K562 (cell line): ENCODE data around the gene HOXC12. TPM values are rescaled to one million over a fixed set of nuclear protein-coding genes. Genes with fewer than 3 reads are reported as not detected.

Source experiments
- ATAC-seq: fragments of 200-7000 bp; cut with Tn5 transposase; 3 replicates; pipeline ENCODE4 v1.9.1; 2020; ENCODE audit warnings: moderate library complexity
- BruUV-seq: library from RNA; stranded (reverse); fragments of 400-500 nt; replicated peaks from 2 replicates; lab custom pipeline; 2021; lab: Mats Ljungman, UMichigan
- CTCF ChIA-PET: fragments of 300-600 bp; formaldehyde crosslinking; extraction: SDS; loops from one replicate; lab custom pipeline; 2021; ENCODE audit warnings: low intra/inter-chr PET ratio; lab: Yijun Ruan, JAX
- POLR2A ChIA-PET: fragments of 300-600, 350-650 bp; sonication (Branson Sonifier 250); formaldehyde crosslinking; extraction: SDS; loops from one replicate; lab custom pipeline; 2021; ENCODE audit warnings: antibody characterized with exemption, inconsistent platforms; lab: Yijun Ruan, JAX
- DNase-seq, 4 experiments: peaks; one replicate each; pipeline versions ENCODE4 v3.0.0 to v3.0.0-alpha.2; 2011 to 2018; ENCODE audit warnings: low spot score in 3 of 4, mixed read lengths in 3 of 4; ENCODE audit errors: extremely low read depth in 1 of 4
- FAIRE-seq: peaks from 2 replicates; lab custom pipeline; 2011; peaks lifted over from hg19 to GRCh38; lab: Jason Lieb, UNC
- H2AFZ ChIP-seq: 2 replicates; pipeline ENCODE4 v1.6.0; 2011; ENCODE audit warnings: low read depth, low read length, control low read depth, inconsistent platforms
- H3K27ac ChIP-seq: fragments of 200-600 bp; 3 replicates; pipeline ENCODE4 v1.8.0; 2011; ENCODE audit warnings: low read depth, mild to moderate bottlenecking, control low read depth, inconsistent platforms, low read length, moderate library complexity, mixed read lengths; ENCODE audit errors: extremely low read depth
- H3K27me3 ChIP-seq, 2 experiments: fragments of 300-600 bp in 1 of 2; 2 replicates in 1 of 2; 3 replicates in 1 of 2; pipeline versions ENCODE4 v1.6.0 to v1.8.0; 2011; ENCODE audit warnings: inconsistent platforms in 2 of 2, low read length in 2 of 2, mild to moderate bottlenecking in 1 of 2, mixed read lengths in 1 of 2, moderate library complexity in 1 of 2; ENCODE audit not compliant: control insufficient read depth in 2 of 2, insufficient read depth in 2 of 2
- H3K36me3 ChIP-seq: fragments of 300-600 bp; 3 replicates; pipeline ENCODE4 v1.8.0; 2011; ENCODE audit warnings: mild to moderate bottlenecking, low read length, inconsistent platforms; ENCODE audit not compliant: control insufficient read depth, insufficient read depth
- H3K4me1 ChIP-seq, 2 experiments: fragments of 200-600 bp in 1 of 2; replicated peaks in 1 of 2; 2 replicates in 1 of 2; 3 replicates in 1 of 2; pipeline versions ENCODE4 v1.5.1 to v1.8.0; 2011; ENCODE audit warnings: inconsistent platforms in 2 of 2, low read length in 2 of 2, mild to moderate bottlenecking in 1 of 2, mixed read lengths in 1 of 2, moderate library complexity in 1 of 2; ENCODE audit not compliant: control insufficient read depth in 2 of 2, insufficient read depth in 2 of 2
- H3K4me2 ChIP-seq: 2 replicates; pipeline ENCODE4 v1.6.1; 2011; ENCODE audit warnings: low read length, control low read depth, inconsistent platforms, mixed read lengths; ENCODE audit not compliant: insufficient read depth
- H3K4me3 ChIP-seq: fragments of 200-600 bp; sonication (generic), shearing (Covaris generic); 2 replicates; pipeline ENCODE4 v1.5.1; 2016; ENCODE audit warnings: control low read depth, inconsistent platforms
- H3K79me2 ChIP-seq: fragments of 200-600 bp; 3 replicates; pipeline ENCODE4 v1.8.0; 2011; ENCODE audit warnings: low read length, inconsistent platforms; ENCODE audit not compliant: control insufficient read depth, insufficient read depth
- H3K9ac ChIP-seq, 2 experiments: 2 replicates each; pipeline versions ENCODE4 v1.6.0 to v1.6.1; 2011; ENCODE audit warnings: low read depth in 2 of 2, low read length in 2 of 2, control low read depth in 1 of 2, inconsistent platforms in 1 of 2, mild to moderate bottlenecking in 1 of 2, mixed read lengths in 1 of 2; ENCODE audit not compliant: insufficient read depth in 1 of 2
- H3K9me1 ChIP-seq: one replicate; pipeline ENCODE4 v1.6.0; 2011; ENCODE audit warnings: inconsistent platforms, mild to moderate bottlenecking, low read length, moderate library complexity; ENCODE audit not compliant: control insufficient read depth, insufficient read depth
- H3K9me3 ChIP-seq: replicated peaks from 2 replicates; pipeline ENCODE4 v1.5.1; 2011; ENCODE audit warnings: low read depth, low read length, inconsistent platforms; ENCODE audit not compliant: control insufficient read depth, insufficient read depth
- H4K20me1 ChIP-seq: replicated peaks from 2 replicates; pipeline ENCODE4 v1.6.1; 2011; ENCODE audit warnings: low read length, inconsistent platforms, mixed read lengths; ENCODE audit not compliant: control insufficient read depth, insufficient read depth
- ATF7 ChIP-seq: fragments of 450-650 bp; IDR thresholded peaks from 2 replicates; pipeline ENCODE4 v1.7.1; 2014; ENCODE audit warnings: mild to moderate bottlenecking, moderate library complexity
- ELF4 ChIP-seq: fragments of 450-650 bp; formaldehyde crosslinking; IDR thresholded peaks from 2 replicates; pipeline ENCODE4 v1.4.0; 2022; ENCODE audit warnings: missing genetic modification characterization
- ERF ChIP-seq: fragments of 450-650 bp; formaldehyde crosslinking; IDR thresholded peaks from 2 replicates; pipeline ENCODE4 v1.4.0; 2020; ENCODE audit warnings: mild to moderate bottlenecking, mixed read lengths
- FIP1L1 ChIP-seq: fragments of 200-400 bp; formaldehyde crosslinking; IDR thresholded peaks from 2 replicates; pipeline ENCODE4 v1.6.1; 2018; ENCODE audit warnings: mild to moderate bottlenecking, low read depth, low read length; ENCODE audit not compliant: poor library complexity, severe bottlenecking
- MTA1 ChIP-seq: fragments of 450-650 bp; IDR thresholded peaks from 2 replicates; pipeline ENCODE4 v1.6.1; 2017; ENCODE audit warnings: borderline replicate concordance
- PML ChIP-seq: IDR thresholded peaks from 2 replicates; pipeline ENCODE4 v1.6.1; 2012; ENCODE audit warnings: low read length, inconsistent platforms
- SMARCE1 ChIP-seq: fragments of 450-650 bp; IDR thresholded peaks from 2 replicates; pipeline ENCODE4 v1.7.1; 2016; ENCODE audit warnings: mild to moderate bottlenecking
- SMC3 ChIP-seq: conservative IDR thresholded peaks from 2 replicates; pipeline ENCODE4 v1.6.1; 2011; ENCODE audit warnings: low read depth, low read length, improper control_type of control experiment; ENCODE audit not compliant: insufficient read depth
- ZFP1 ChIP-seq: fragments of 450-650 bp; formaldehyde crosslinking; IDR thresholded peaks from 2 replicates; pipeline ENCODE4 v1.4.0; 2020; ENCODE audit warnings: mild to moderate bottlenecking, mixed read lengths
- ZNF57 ChIP-seq: fragments of 450-650 bp; formaldehyde crosslinking; IDR thresholded peaks from 2 replicates; pipeline ENCODE4 v1.4.0; 2020; ENCODE audit warnings: mild to moderate bottlenecking, moderate library complexity
- WGBS: fragments of 100-300 bp; shearing (Covaris generic); methylation state at CpG from one replicate; pipeline ENCODE4 v1.1.6; 2016; ENCODE audit warnings: low coverage, mixed read lengths; ENCODE audit not compliant: insufficient coverage; ENCODE audit errors: missing lambda C conversion rate; 5-methylcytosine and 5-hydroxymethylcytosine counted together
- in situ Hi-C: fragments of 300-500 bp; cut with MboI; formaldehyde crosslinking; loops from 4 replicates; pipeline ENCODE4 v1.15.0; 2018; ENCODE audit warnings: inconsistent platforms, mixed read lengths
- intact Hi-C: fragments of 100-400 bp; cut with micrococcal nuclease; formaldehyde crosslinking; loops from 2 replicates; pipeline ENCODE4 v1.14.2; 2022
- microRNA counts: library from miRNA; unstranded; fragments of <30 nt; microRNA quantifications from one replicate; lab custom pipeline; 2016
- microRNA-seq: library from miRNA; unstranded; fragments of <30 nt; microRNA quantifications from one replicate; pipeline ENCODE4, GENCODE V29; 2018; ENCODE audit warnings: borderline microRNAs expressed
- polyA plus RNA-seq, 8 experiments: library from polyadenylated mRNA; depleted of rRNA in 4 of 8; stranded (reverse) in 5 of 8; unstranded in 3 of 8; fragments of >200 nt; fragmentation: Nextera tagmentation in 2 of 8; fragmentation: Illumina TruSeq in 1 of 8; extraction: Ambion mirVana in 2 of 8; extraction: Trizol in 1 of 8; gene quantifications; 2 replicates each; pipeline versions ENCODE4 v1.2.1 to v1.2.3, GENCODE V29; 2011 to 2014; ENCODE audit warnings: inconsistent platforms in 1 of 8, missing spikeins in 1 of 8
- small RNA-seq: library from RNA; depleted of rRNA; stranded (forward); fragments of <200 nt; gene quantifications from one replicate; pipeline ENCODE3, GENCODE V24; 2014
- total RNA-seq, 7 experiments: library from RNA; depleted of rRNA in 6 of 7; stranded (reverse); fragments of >200 nt in 6 of 7; fragmentation: Illumina TruSeq in 2 of 7; extraction: Trizol in 2 of 7; gene quantifications; 2 replicates each; pipeline versions ENCODE4 v1.2.1 to v1.2.3, GENCODE V29; 2011 to 2021; ENCODE audit warnings: low replicate concordance in 1 of 7

Gene HOXC12
- total and polyA plus RNA-seq, 9 of the 15 experiments (the other 6 are each of a cell fraction or from before 2014, with no cell fraction given) = 0.04 to 0.36 (median 0.11) TPM; not detected in 1

GRCh38 chr12:54007538-54008259, 53.0 kb downstream of the HOXC12 start (continued):
- no peak for TF ChIP-seq FIP1L1
- TF ChIP-seq, all 486 proteins: peak for 0

DNA sequence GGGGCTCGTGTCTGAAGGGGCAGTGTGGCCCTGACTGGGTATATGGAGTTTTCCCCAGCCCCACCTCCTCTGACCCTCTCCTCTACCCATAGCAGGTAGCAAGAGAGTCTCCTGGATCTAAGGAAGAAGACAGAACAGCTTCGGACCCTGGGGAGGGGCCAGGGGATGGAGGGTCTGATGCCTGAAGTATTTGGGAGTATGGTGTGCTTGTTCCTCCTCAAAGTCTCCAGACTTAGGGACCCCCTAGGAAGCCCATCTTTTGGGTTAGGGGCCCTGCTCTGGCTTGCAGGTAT, 53.5 kb downstream of the HOXC12 start:
- WGBS = 52% methylated on average over 2 of the region's 2 CpGs
- Histone ChIP-seq H4K20me1 (no peaks in the 10 kb centered on the region; the same call in 1 of the 2 replicates), H2AFZ (no peak overlapping the region), H3K4me1 (peaks cover 22 to 38% of the 10 kb centered on the region in 2 experiments), H3K9ac (no peak overlapping the region), H3K9me1 (no peaks in the 10 kb centered on the region), H3K36me3 (no peaks in the 10 kb centered on the region), H3K79me2 (no peaks in the 10 kb centered on the region; the same call in 2 of the 3 replicates), H3K27me3 (no peaks in the 10 kb centered on the region), H3K4me3 (no peak overlapping the region), H3K9me3 (no peaks in the 10 kb centered on the region), H3K27ac (no peak overlapping the region), H3K4me2 (no peak overlapping the region)
- ATAC-seq (no peak), DNase-seq (no peak), FAIRE-seq (no peak)
- TF ChIP-seq PML (no peak), SMARCE1 (no peak), ZFP1 (CRISPR knock-in tag) (no peak), ATF7 (no peak), ELF4 (no peak), MTA1 (no peak), SMC3 (no peak), ZNF57 (no peak), ERF (CRISPR knock-in tag) (no peak)
- no TSS peak for BruUV-seq
- intact Hi-C loops = no loop called here
- POLR2A ChIA-PET = interaction anchor here (0.6 to 1.5 kb wide), 6 partner anchors 9 to 1823 kb away, joined by 3 to 8 read pairs (median 4); no protein-coding TSS in a partner anchor
- CTCF ChIA-PET = interaction anchor here (1.0 kb wide), 1 partner anchor 209 kb away, joined by 3 read pairs; no protein-coding TSS in a partner anchor
- in situ Hi-C loops = no loop called here

MicroRNA genes within 50 kb of the gene (microRNA counts, 767-probe panel; counts per million panel counts)
- microRNA hsa-miR-196a-5p (lab: Ali Mortazavi, UCI) = 3,672 counts per million, percentile 77 among the panel's probes with 10 or more counts

Small RNA genes within 50 kb of the gene (microRNA-seq; reads per million reads assigned to microRNA genes)
- 149 reads per million, percentile 82 among the genes with 10 or more reads in this experiment for gene MIR196A2

Small RNA genes within 50 kb of the gene (small RNA-seq; reads per million reads assigned to genes)
- gene AC012531.3 (not detected), gene AC012531.4 (not detected), gene MIR196A2 (7.5 reads per million, percentile 94 among the genes with 10 or more reads in this experiment), gene RF01905 (not detected), gene RF01906 (not detected)

Other genes with a start within 250 kb of the HOXC12 start
Only the 7 nearest of the 12 such genes appear.
- gene HOXC13, start 16.1 kb upstream of the HOXC12 start, total RNA-seq (2014; rRNA removed) = 0.41 TPM in 1 of 2 replicates, not detected in the other
- 0.04 and 0.10 TPM in 2 replicates for gene HOXC13, start 16.1 kb upstream of the HOXC12 start, total RNA-seq (2014; rRNA removed; fragmentation: Illumina TruSeq; extraction: Trizol)
- gene HOXC13, start 16.1 kb upstream of the HOXC12 start, total RNA-seq (2015; rRNA removed; fragmentation: Illumina TruSeq; extraction: Trizol) = 0.11 and 0.18 TPM in 2 replicates
- gene HOXC13, start 16.1 kb upstream of the HOXC12 start, total RNA-seq (2021) = 0.11 and 0.29 TPM in 2 replicates
- gene HOXC13, start 16.1 kb upstream of the HOXC12 start, polyA plus RNA-seq (2011; rRNA removed) = 0.12 and 0.20 TPM in 2 replicates
- 0.15 and 0.22 TPM in 2 replicates for gene HOXC13, start 16.1 kb upstream of the HOXC12 start, polyA plus RNA-seq (2014; fragmentation: Illumina TruSeq; extraction: Trizol)
- gene HOXC13, start 16.1 kb upstream of the HOXC12 start, polyA plus RNA-seq (2014; fragmentation: Nextera tagmentation; extraction: Ambion mirVana) = under 1 TPM in 1 of 2 experiments, not detected in 1; 0.03 TPM
- gene HOXC13, start 16.1 kb upstream of the HOXC12 start, polyA plus RNA-seq (2014; rRNA removed) = 0.17 and 0.28 TPM in 2 replicates
- not detected in 2 replicates for gene HOXC11, start 18.2 kb downstream of the HOXC12 start, total RNA-seq (2014; rRNA removed)
- not detected in 2 replicates for gene HOXC11, start 18.2 kb downstream of the HOXC12 start, total RNA-seq (2014; rRNA removed; fragmentation: Illumina TruSeq; extraction: Trizol)
- gene HOXC11, start 18.2 kb downstream of the HOXC12 start, total RNA-seq (2015; rRNA removed; fragmentation: Illumina TruSeq; extraction: Trizol) = not detected in 2 replicates
- not detected in 2 replicates for gene HOXC11, start 18.2 kb downstream of the HOXC12 start, total RNA-seq (2021)
- 0.04 TPM in 1 of 2 replicates, not detected in the other for gene HOXC11, start 18.2 kb downstream of the HOXC12 start, polyA plus RNA-seq (2011; rRNA removed)
- not detected in 2 replicates for gene HOXC11, start 18.2 kb downstream of the HOXC12 start, polyA plus RNA-seq (2014; fragmentation: Illumina TruSeq; extraction: Trizol)
- not detected for gene HOXC11, start 18.2 kb downstream of the HOXC12 start, polyA plus RNA-seq (2014; fragmentation: Nextera tagmentation; extraction: Ambion mirVana)
- not detected in 2 replicates for gene HOXC11, start 18.2 kb downstream of the HOXC12 start, polyA plus RNA-seq (2014; rRNA removed)
- gene HOTAIR, start 20.1 kb downstream of the HOXC12 start, total RNA-seq (2014; rRNA removed) = not detected in 2 replicates
- not detected in 2 replicates for gene HOTAIR, start 20.1 kb downstream of the HOXC12 start, total RNA-seq (2014; rRNA removed; fragmentation: Illumina TruSeq; extraction: Trizol)
- not detected in 2 replicates for gene HOTAIR, start 20.1 kb downstream of the HOXC12 start, total RNA-seq (2015; rRNA removed; fragmentation: Illumina TruSeq; extraction: Trizol)
- not detected in 2 replicates for gene HOTAIR, start 20.1 kb downstream of the HOXC12 start, total RNA-seq (2021)
- gene HOTAIR, start 20.1 kb downstream of the HOXC12 start, polyA plus RNA-seq (2011; rRNA removed) = 0.03 and 0.04 TPM in 2 replicates
- gene HOTAIR, start 20.1 kb downstream of the HOXC12 start, polyA plus RNA-seq (2014; fragmentation: Illumina TruSeq; extraction: Trizol) = not detected in 2 replicates
- not detected for gene HOTAIR, start 20.1 kb downstream of the HOXC12 start, polyA plus RNA-seq (2014; fragmentation: Nextera tagmentation; extraction: Ambion mirVana)
- gene HOTAIR, start 20.1 kb downstream of the HOXC12 start, polyA plus RNA-seq (2014; rRNA removed) = 0.15 TPM in 1 of 2 replicates, not detected in the other
- gene HOXC10, start 30.2 kb downstream of the HOXC12 start, total RNA-seq (2014; rRNA removed) = 0.08 and 0.14 TPM in 2 replicates
- not detected in 2 replicates for gene HOXC10, start 30.2 kb downstream of the HOXC12 start, total RNA-seq (2014; rRNA removed; fragmentation: Illumina TruSeq; extraction: Trizol)
- 0.23 TPM in 1 of 2 replicates, not detected in the other for gene HOXC10, start 30.2 kb downstream of the HOXC12 start, total RNA-seq (2015; rRNA removed; fragmentation: Illumina TruSeq; extraction: Trizol)
- 0.35 and 0.69 TPM in 2 replicates for gene HOXC10, start 30.2 kb downstream of the HOXC12 start, total RNA-seq (2021)
- 0.08 and 0.13 TPM in 2 replicates for gene HOXC10, start 30.2 kb downstream of the HOXC12 start, polyA plus RNA-seq (2011; rRNA removed)
- gene HOXC10, start 30.2 kb downstream of the HOXC12 start, polyA plus RNA-seq (2014; fragmentation: Illumina TruSeq; extraction: Trizol) = 0.37 and 0.77 TPM in 2 replicates
- gene HOXC10, start 30.2 kb downstream of the HOXC12 start, polyA plus RNA-seq (2014; fragmentation: Nextera tagmentation; extraction: Ambion mirVana) = under 1 TPM; 0.25 to 0.42 TPM
- 0.63 and 0.73 TPM in 2 replicates for gene HOXC10, start 30.2 kb downstream of the HOXC12 start, polyA plus RNA-seq (2014; rRNA removed)
- gene HOXC9, start 45.3 kb downstream of the HOXC12 start, total RNA-seq (2014; rRNA removed) = 10.5 and 13.9 TPM in 2 replicates
- gene HOXC9, start 45.3 kb downstream of the HOXC12 start, total RNA-seq (2014; rRNA removed; fragmentation: Illumina TruSeq; extraction: Trizol) = 5.7 and 8.0 TPM in 2 replicates
- gene HOXC9, start 45.3 kb downstream of the HOXC12 start, total RNA-seq (2015; rRNA removed; fragmentation: Illumina TruSeq; extraction: Trizol) = 10.4 and 10.9 TPM in 2 replicates
- 9.3 and 9.9 TPM in 2 replicates for gene HOXC9, start 45.3 kb downstream of the HOXC12 start, total RNA-seq (2021)
- gene HOXC9, start 45.3 kb downstream of the HOXC12 start, polyA plus RNA-seq (2011; rRNA removed) = 1.1 and 1.7 TPM in 2 replicates
- gene HOXC9, start 45.3 kb downstream of the HOXC12 start, polyA plus RNA-seq (2014; fragmentation: Illumina TruSeq; extraction: Trizol) = 8.8 and 9.9 TPM in 2 replicates
- 1 to 10 TPM; 1.9 to 2.2 TPM for gene HOXC9, start 45.3 kb downstream of the HOXC12 start, polyA plus RNA-seq (2014; fragmentation: Nextera tagmentation; extraction: Ambion mirVana)
- gene HOXC9, start 45.3 kb downstream of the HOXC12 start, polyA plus RNA-seq (2014; rRNA removed) = 5.1 and 10.4 TPM in 2 replicates
- gene HOXC8, start 54.1 kb downstream of the HOXC12 start, total RNA-seq (2014; rRNA removed) = 0.32 and 0.57 TPM in 2 replicates
- gene HOXC8, start 54.1 kb downstream of the HOXC12 start, total RNA-seq (2014; rRNA removed; fragmentation: Illumina TruSeq; extraction: Trizol) = 0.62 and 0.80 TPM in 2 replicates
- 0.53 and 0.76 TPM in 2 replicates for gene HOXC8, start 54.1 kb downstream of the HOXC12 start, total RNA-seq (2015; rRNA removed; fragmentation: Illumina TruSeq; extraction: Trizol)
- gene HOXC8, start 54.1 kb downstream of the HOXC12 start, total RNA-seq (2021) = 0.72 and 0.95 TPM in 2 replicates
- 0.57 TPM in 2 replicates for gene HOXC8, start 54.1 kb downstream of the HOXC12 start, polyA plus RNA-seq (2011; rRNA removed)
- gene HOXC8, start 54.1 kb downstream of the HOXC12 start, polyA plus RNA-seq (2014; fragmentation: Illumina TruSeq; extraction: Trizol) = 1.3 and 1.4 TPM in 2 replicates
- under 1 TPM; 0.20 to 0.21 TPM for gene HOXC8, start 54.1 kb downstream of the HOXC12 start, polyA plus RNA-seq (2014; fragmentation: Nextera tagmentation; extraction: Ambion mirVana)
- gene HOXC8, start 54.1 kb downstream of the HOXC12 start, polyA plus RNA-seq (2014; rRNA removed) = 0.94 and 1.1 TPM in 2 replicates
- gene HOXC6, start 73.5 kb downstream of the HOXC12 start, total RNA-seq (2014; rRNA removed) = 0.73 and 1.00 TPM in 2 replicates
- gene HOXC6, start 73.5 kb downstream of the HOXC12 start, total RNA-seq (2014; rRNA removed; fragmentation: Illumina TruSeq; extraction: Trizol) = 0.57 and 1.0 TPM in 2 replicates
- 1.4 TPM in 2 replicates for gene HOXC6, start 73.5 kb downstream of the HOXC12 start, total RNA-seq (2015; rRNA removed; fragmentation: Illumina TruSeq; extraction: Trizol)
- 3.2 and 4.0 TPM in 2 replicates for gene HOXC6, start 73.5 kb downstream of the HOXC12 start, total RNA-seq (2021)
- 2.0 and 2.8 TPM in 2 replicates for gene HOXC6, start 73.5 kb downstream of the HOXC12 start, polyA plus RNA-seq (2011; rRNA removed)
- gene HOXC6, start 73.5 kb downstream of the HOXC12 start, polyA plus RNA-seq (2014; fragmentation: Illumina TruSeq; extraction: Trizol) = 3.4 and 3.5 TPM in 2 replicates
- gene HOXC6, start 73.5 kb downstream of the HOXC12 start, polyA plus RNA-seq (2014; fragmentation: Nextera tagmentation; extraction: Ambion mirVana) = under 1 TPM; 0.06 to 0.13 TPM
- gene HOXC6, start 73.5 kb downstream of the HOXC12 start, polyA plus RNA-seq (2014; rRNA removed) = 2.3 and 3.5 TPM in 2 replicates